ENCODE measurements around the gene PSMA3.

- TF ChIP-seq CTCF (tag by site-specific recombination; IDR thresholded peaks at IDR 0.05) (no peak), ZBTB21 (tag by site-specific recombination; IDR thresholded peaks at IDR 0.05) (no peak), BCL6B (tag by site-specific recombination; IDR thresholded peaks at IDR 0.05) (no peak), ZSCAN5A (tag by site-specific recombination; IDR thresholded peaks at IDR 0.05) (no peak), ZNF211 (tag by site-specific recombination; IDR thresholded peaks at IDR 0.05; ENCODE audit: low read depth) (no peak), ZBTB1 (tag by site-specific recombination; IDR thresholded peaks at IDR 0.05) (no peak), ZNF114 (tag by site-specific recombination; IDR thresholded peaks at IDR 0.05) (no peak), ZNF768 (tag by site-specific recombination; IDR thresholded peaks at IDR 0.05) (no peak)
These were observed 39.1 kb downstream of the PSMA3 start for GRCh38 chr14:58283730-58284129.

Measured in HEK293 (cell line).